HepG2 (cell line): Measurements from ENCODE around the gene ARMC5. TPM values are rescaled to one million over a fixed set of nuclear protein-coding genes. Genes with fewer than 3 reads are reported as not detected.

Experiments used
- ATAC-seq: fragments of 200-7000 bp; cut with Tn5 transposase; 3 replicates; pipeline ENCODE4 v1.9.1; 2020; ENCODE audit warnings: mild to moderate bottlenecking, moderate library complexity
- BruUV-seq: library from RNA; stranded (reverse); fragments of 400-500 nt; replicated peaks from 2 replicates; lab custom pipeline; 2021; lab: Mats Ljungman, UMichigan
- CTCF ChIA-PET: fragments of 300-600 bp; formaldehyde crosslinking; extraction: SDS; loops from one replicate; lab custom pipeline; 2021; ENCODE audit warnings: low total read pairs, inconsistent platforms, low intra/inter-chr PET ratio; lab: Yijun Ruan, JAX
- POLR2A ChIA-PET: fragments of 350-600 bp; sonication (Branson Sonifier 250); formaldehyde crosslinking; loops from one replicate; lab custom pipeline; 2020; ENCODE audit warnings: antibody characterized with exemption, inconsistent platforms; lab: Yijun Ruan, JAX
- DNase-seq: peaks from one replicate; pipeline ENCODE4 v3.0.0-alpha.2; 2015; ENCODE audit warnings: low spot score
- FAIRE-seq: peaks from 3 replicates; lab custom pipeline; 2011; peaks lifted over from hg19 to GRCh38; lab: Jason Lieb, UNC
- H2AFZ ChIP-seq: one replicate; pipeline ENCODE4 v1.6.1; 2011; ENCODE audit warnings: low read length, inconsistent platforms
- H3K27ac ChIP-seq: fragments of 300-600 bp; 3 replicates; pipeline ENCODE4 v1.8.0; 2011; ENCODE audit warnings: mixed run types, mild to moderate bottlenecking, mixed read lengths, low read length, inconsistent platforms; ENCODE audit not compliant: insufficient read depth; ENCODE audit errors: extremely low read length
- H3K27me3 ChIP-seq, 2 experiments: fragments of 200-600 bp in 1 of 2; 2 replicates in 1 of 2; 3 replicates in 1 of 2; pipeline versions ENCODE4 v1.6.0 to v1.8.0; 2011; ENCODE audit warnings: low read length in 2 of 2, mild to moderate bottlenecking in 2 of 2, moderate library complexity in 2 of 2, inconsistent platforms in 1 of 2; ENCODE audit not compliant: insufficient read depth in 2 of 2, control insufficient read depth in 1 of 2
- H3K36me3 ChIP-seq, 2 experiments: fragments of 200-600 bp in 1 of 2; replicated peaks in 1 of 2; 2 replicates in 1 of 2; 3 replicates in 1 of 2; pipeline versions ENCODE4 v1.5.1 to v1.8.0; 2011; ENCODE audit warnings: low read length in 2 of 2, inconsistent platforms in 1 of 2; ENCODE audit not compliant: insufficient read depth in 2 of 2, control insufficient read depth in 1 of 2
- H3K4me1 ChIP-seq: 2 replicates; pipeline ENCODE4 v1.5.1; 2012; ENCODE audit warnings: low read length, inconsistent platforms; ENCODE audit not compliant: insufficient read depth
- H3K4me2 ChIP-seq: 2 replicates; pipeline ENCODE4 v1.6.0; 2011; ENCODE audit warnings: low read depth, low read length, inconsistent platforms
- H3K4me3 ChIP-seq, 3 experiments: fragments of 200-600 bp in 1 of 3; sonication (generic), shearing (Covaris generic) in 1 of 3; replicated peaks in 1 of 3; 2 replicates each; pipeline ENCODE4 v1.5.1; 2011 to 2016; ENCODE audit warnings: low read length in 3 of 3, inconsistent platforms in 2 of 3, low read depth in 2 of 3, mild to moderate bottlenecking in 2 of 3, control low read depth in 1 of 3, mixed read lengths in 1 of 3; ENCODE audit not compliant: insufficient read depth in 1 of 3
- H3K79me2 ChIP-seq: one replicate; pipeline ENCODE4 v1.6.1; 2011; ENCODE audit warnings: low read length, inconsistent platforms; ENCODE audit not compliant: insufficient read depth
- H3K9ac ChIP-seq: 2 replicates; pipeline ENCODE4 v1.6.0; 2011; ENCODE audit warnings: mild to moderate bottlenecking, low read depth, low read length, inconsistent platforms; ENCODE audit not compliant: insufficient read depth
- H3K9me3 ChIP-seq: 2 replicates; pipeline ENCODE4 v1.5.1; 2012; ENCODE audit warnings: mild to moderate bottlenecking, low read length
- H4K20me1 ChIP-seq: 2 replicates; pipeline ENCODE4 v1.6.0; 2011; ENCODE audit warnings: inconsistent platforms, mild to moderate bottlenecking, low read length, moderate library complexity; ENCODE audit not compliant: insufficient read depth
- ELF3 ChIP-seq: IDR thresholded peaks from 2 replicates; pipeline ENCODE4 v1.6.1; 2016; ENCODE audit warnings: missing genetic modification reagents, missing compliant biosample characterization
- FOXK1 ChIP-seq: sonication (generic); formaldehyde crosslinking; IDR thresholded peaks from 2 replicates; pipeline ENCODE4 v1.4.0; 2020; ENCODE audit warnings: low read depth, missing genetic modification reagents, borderline replicate concordance
- FOXM1 ChIP-seq: sonication (generic); formaldehyde crosslinking; IDR thresholded peaks from 2 replicates; pipeline ENCODE4 v1.5.0; 2020; ENCODE audit warnings: missing genetic modification reagents
- KDM2A ChIP-seq: sonication (generic); formaldehyde crosslinking; IDR thresholded peaks from 2 replicates; pipeline ENCODE4 v1.4.0; 2020; ENCODE audit warnings: low read depth, missing genetic modification reagents, borderline replicate concordance
- KDM3A ChIP-seq: IDR thresholded peaks from 2 replicates; pipeline ENCODE4 v1.6.1; 2018; ENCODE audit warnings: low read depth, missing compliant biosample characterization
- MAFK ChIP-seq, 2 experiments: IDR thresholded peaks in 1 of 2; conservative IDR thresholded peaks in 1 of 2; 2 replicates each; pipeline ENCODE4 v1.6.1; 2011; ENCODE audit warnings: improper control_type of control experiment in 2 of 2, low read length in 2 of 2
- MZF1 ChIP-seq: sonication (generic); formaldehyde crosslinking; IDR thresholded peaks from 2 replicates; pipeline ENCODE4 v1.8.1; 2023; ENCODE audit warnings: mild to moderate bottlenecking, missing genetic modification reagents, borderline replicate concordance
- RCOR2 ChIP-seq: IDR thresholded peaks from 2 replicates; pipeline ENCODE4 v1.6.1; 2016; ENCODE audit warnings: missing biosample characterization, missing genetic modification reagents
- TARDBP ChIP-seq: sonication (generic); formaldehyde crosslinking; IDR thresholded peaks from 2 replicates; pipeline ENCODE4 v1.8.0; 2022; ENCODE audit warnings: mild to moderate bottlenecking, missing genetic modification reagents
- ZFP1 ChIP-seq: IDR thresholded peaks from 2 replicates; pipeline ENCODE4 v1.6.1; 2016
- ZIK1 ChIP-seq: sonication (generic); formaldehyde crosslinking; IDR thresholded peaks from 2 replicates; pipeline ENCODE4 v1.5.0; 2020; ENCODE audit warnings: mild to moderate bottlenecking, low read depth, missing genetic modification reagents, borderline replicate concordance
- ZNF180 ChIP-seq: sonication (generic); formaldehyde crosslinking; IDR thresholded peaks from 2 replicates; pipeline ENCODE4 v1.4.0; 2020; ENCODE audit warnings: low read depth, missing genetic modification reagents, borderline replicate concordance
- ZNF335 ChIP-seq: sonication (generic); formaldehyde crosslinking; IDR thresholded peaks from 2 replicates; pipeline ENCODE4 v1.4.0; 2020; ENCODE audit warnings: missing genetic modification reagents
- ZNF672 ChIP-seq: sonication (generic); formaldehyde crosslinking; IDR thresholded peaks from 2 replicates; pipeline ENCODE4 v1.8.1; 2022; ENCODE audit warnings: missing genetic modification reagents
- WGBS: methylation state at CpG from one replicate; pipeline ENCODE4 v1.1.6; 2017; ENCODE audit warnings: low lambda C conversion rate; 5-methylcytosine and 5-hydroxymethylcytosine counted together
- in situ Hi-C: cut with HindIII; loops from 2 replicates; pipeline ENCODE4 v1.10.0; 2017; ENCODE audit warnings: low pct_unique_long_range_greater_than_20kb; ENCODE audit not compliant: extremely low pct_ligation_motif_present
- intact Hi-C: fragments of 100-400 bp; cut with micrococcal nuclease; formaldehyde crosslinking; loops from one replicate; pipeline ENCODE4 v1.10.0; 2022; ENCODE audit not compliant: unreplicated experiment
- polyA plus RNA-seq, 8 experiments: library from polyadenylated mRNA; depleted of rRNA in 3 of 8; stranded (reverse) in 7 of 8; unstranded in 1 of 8; fragments of >200 nt; fragmentation: Illumina TruSeq in 4 of 8; extraction: Trizol in 4 of 8; gene quantifications; 2 replicates each; pipeline versions ENCODE4 v1.2.1 to v1.2.3, GENCODE V29; 2011 to 2016; ENCODE audit warnings: low read depth in 4 of 8, missing spikeins in 1 of 8, mixed read lengths in 1 of 8; ENCODE audit not compliant: insufficient read depth in 1 of 8
- total RNA-seq, 5 experiments: library from RNA; depleted of rRNA; stranded (reverse); fragments of >200 nt; fragmentation: Illumina TruSeq; extraction: Trizol; gene quantifications; 2 replicates each; pipeline ENCODE4 v1.2.3, GENCODE V29; 2016; ENCODE audit warnings: low read depth in 1 of 5
- TF ChIP-seq, protein P1 (sequence below): sonication (generic); formaldehyde crosslinking; IDR thresholded peaks from 2 replicates; pipeline ENCODE4 v1.8.0; 2022; ENCODE audit warnings: low read depth, missing genetic modification reagents
- TF ChIP-seq, protein P2 (sequence below), 2 experiments: fragments of 450-650 bp in 1 of 2; sonication (generic) in 1 of 2; formaldehyde crosslinking; IDR thresholded peaks; 2 replicates each; pipeline versions ENCODE4 v1.5.0 to v1.8.0; 2020 to 2022; ENCODE audit warnings: mild to moderate bottlenecking in 1 of 2, missing genetic modification reagents in 1 of 2
- TF ChIP-seq, protein P3 (sequence below): sonication (generic); formaldehyde crosslinking; conservative IDR thresholded peaks from 2 replicates; pipeline ENCODE4 v1.4.0; 2020; ENCODE audit warnings: missing genetic modification reagents
- TF ChIP-seq, protein P4 (sequence below): sonication (generic); formaldehyde crosslinking; IDR thresholded peaks from 2 replicates; pipeline ENCODE4 v1.5.0; 2020; ENCODE audit warnings: missing genetic modification reagents
- TF ChIP-seq, protein P5 (sequence below): sonication (generic); formaldehyde crosslinking; IDR thresholded peaks from 2 replicates; pipeline ENCODE4 v1.9.0; 2022; ENCODE audit warnings: low read depth, missing genetic modification reagents

The ARMC5 gene
- total and polyA plus RNA-seq, 2 of the 13 experiments (the other 11 are each of a cell fraction or from before 2014, with no cell fraction given) = 10.8 to 22.3 TPM

DNA sequence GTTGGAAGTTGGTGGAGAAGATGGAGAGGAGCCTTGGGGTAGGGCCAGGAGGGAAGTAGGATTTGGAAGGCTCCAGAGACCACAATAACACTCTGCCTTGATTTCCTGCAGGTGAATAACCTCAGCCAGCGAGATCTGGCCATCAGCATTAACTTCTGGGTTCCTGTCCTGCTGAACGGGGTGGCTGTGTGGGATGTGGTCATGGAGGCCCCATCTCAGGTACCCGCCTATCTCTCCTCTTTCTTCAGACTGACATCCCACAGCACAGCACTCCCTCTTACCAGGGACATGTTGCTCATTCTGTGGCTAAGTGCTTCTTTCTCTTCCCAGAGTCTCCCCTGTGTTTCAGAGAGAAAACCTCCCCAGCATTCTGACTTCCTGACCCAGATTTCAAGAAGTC, 36.1 kb upstream of the ARMC5 start (continued):
- TF ChIP-seq, protein P1, sequence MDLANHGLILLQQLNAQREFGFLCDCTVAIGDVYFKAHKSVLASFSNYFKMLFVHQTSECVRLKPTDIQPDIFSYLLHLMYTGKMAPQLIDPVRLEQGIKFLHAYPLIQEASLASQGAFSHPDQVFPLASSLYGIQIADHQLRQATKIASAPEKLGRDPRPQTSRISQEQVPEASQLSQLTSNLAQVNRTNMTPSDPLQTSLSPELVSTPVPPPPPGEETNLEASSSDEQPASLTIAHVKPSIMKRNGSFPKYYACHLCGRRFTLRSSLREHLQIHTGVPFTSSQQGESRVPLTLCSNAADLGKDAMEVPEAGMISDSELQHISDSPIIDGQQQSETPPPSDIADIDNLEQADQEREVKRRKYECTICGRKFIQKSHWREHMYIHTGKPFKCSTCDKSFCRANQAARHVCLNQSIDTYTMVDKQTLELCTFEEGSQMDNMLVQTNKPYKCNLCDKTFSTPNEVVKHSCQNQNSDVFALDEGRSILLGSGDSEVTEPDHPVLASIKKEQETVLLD = no peak
- TF ChIP-seq ZNF672 (CRISPR knock-in tag) (no peak), KDM3A (no peak), FOXK1 (no peak), TARDBP (no peak)
- TF ChIP-seq, protein P2, sequence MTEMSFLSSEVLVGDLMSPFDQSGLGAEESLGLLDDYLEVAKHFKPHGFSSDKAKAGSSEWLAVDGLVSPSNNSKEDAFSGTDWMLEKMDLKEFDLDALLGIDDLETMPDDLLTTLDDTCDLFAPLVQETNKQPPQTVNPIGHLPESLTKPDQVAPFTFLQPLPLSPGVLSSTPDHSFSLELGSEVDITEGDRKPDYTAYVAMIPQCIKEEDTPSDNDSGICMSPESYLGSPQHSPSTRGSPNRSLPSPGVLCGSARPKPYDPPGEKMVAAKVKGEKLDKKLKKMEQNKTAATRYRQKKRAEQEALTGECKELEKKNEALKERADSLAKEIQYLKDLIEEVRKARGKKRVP (CRISPR knock-in tag; IDR thresholded peaks at IDR 0.05) = no peak
- TF ChIP-seq, all 625 proteins: peak for 0

DNA sequence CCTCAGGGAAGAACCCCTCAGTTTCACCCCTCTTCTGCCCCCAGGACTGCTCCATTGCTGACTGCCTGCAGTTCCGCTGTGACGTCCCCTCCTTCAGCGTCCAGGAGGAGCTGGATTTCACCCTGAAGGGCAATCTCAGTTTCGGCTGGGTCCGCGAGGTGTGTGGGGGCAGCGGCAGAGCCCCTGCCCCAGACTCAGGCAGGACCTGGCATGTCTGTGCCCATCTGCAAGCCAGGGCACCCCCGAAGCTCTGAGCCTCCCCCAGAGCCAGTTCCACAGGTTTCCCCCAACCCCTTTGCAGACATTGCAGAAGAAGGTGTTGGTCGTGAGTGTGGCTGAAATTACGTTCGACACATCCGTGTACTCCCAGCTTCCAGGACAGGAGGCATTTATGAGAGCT, 35.5 kb upstream of the ARMC5 start:
- H4K20me1 ChIP-seq = no peaks in the 10 kb centered on the region
- no TSS peak for BruUV-seq
- peaks cover 0 to 17% of the 10 kb centered on the region in 2 experiments; a peak in 4 of 5 replicates for H3K27me3 ChIP-seq
- intact Hi-C loops (no loop called here), in situ Hi-C loops (no loop called here)
- ChIA-PET POLR2A (no interaction called here), CTCF (no interaction called here)
- H3K4me2 ChIP-seq = no peak overlapping the region
- DNase-seq = no peak
- H3K4me3 ChIP-seq = no peak overlapping the region
- 46% methylated on average over 11 of the region's 12 CpGs for WGBS
- no peak for FAIRE-seq
- H3K4me1 ChIP-seq = no peaks in the 10 kb centered on the region
- H3K9ac ChIP-seq = no peak overlapping the region
- H3K79me2 ChIP-seq = no peaks in the 10 kb centered on the region
- H2AFZ ChIP-seq = no peak overlapping the region
- no peak overlapping the region for H3K27ac ChIP-seq
- ATAC-seq = no peak
- H3K36me3 ChIP-seq = no peaks in the 10 kb centered on the region
- no peaks in the 10 kb centered on the region for H3K9me3 ChIP-seq
- TF ChIP-seq ZNF180 (CRISPR knock-in tag) (no peak), ZIK1 (CRISPR knock-in tag) (no peak), MZF1 (CRISPR knock-in tag) (no peak), FOXM1 (CRISPR knock-in tag) (no peak), ZFP1 (no peak), ZNF335 (CRISPR knock-in tag) (no peak), RCOR2 (CRISPR knock-in tag) (no peak), MAFK (conservative IDR thresholded peaks at IDR 0.05 in 1 of 2, IDR thresholded peaks at IDR 0.05 in 1 of 2; ENCODE audit: low read length in 2 of 2) (no peak), ELF3 (CRISPR knock-in tag) (no peak), KDM2A (CRISPR knock-in tag) (no peak)
- TF ChIP-seq, protein P3, sequence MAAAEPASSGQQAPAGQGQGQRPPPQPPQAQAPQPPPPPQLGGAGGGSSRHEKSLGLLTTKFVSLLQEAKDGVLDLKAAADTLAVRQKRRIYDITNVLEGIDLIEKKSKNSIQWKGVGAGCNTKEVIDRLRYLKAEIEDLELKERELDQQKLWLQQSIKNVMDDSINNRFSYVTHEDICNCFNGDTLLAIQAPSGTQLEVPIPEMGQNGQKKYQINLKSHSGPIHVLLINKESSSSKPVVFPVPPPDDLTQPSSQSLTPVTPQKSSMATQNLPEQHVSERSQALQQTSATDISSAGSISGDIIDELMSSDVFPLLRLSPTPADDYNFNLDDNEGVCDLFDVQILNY = no peak
- TF ChIP-seq, protein P4, sequence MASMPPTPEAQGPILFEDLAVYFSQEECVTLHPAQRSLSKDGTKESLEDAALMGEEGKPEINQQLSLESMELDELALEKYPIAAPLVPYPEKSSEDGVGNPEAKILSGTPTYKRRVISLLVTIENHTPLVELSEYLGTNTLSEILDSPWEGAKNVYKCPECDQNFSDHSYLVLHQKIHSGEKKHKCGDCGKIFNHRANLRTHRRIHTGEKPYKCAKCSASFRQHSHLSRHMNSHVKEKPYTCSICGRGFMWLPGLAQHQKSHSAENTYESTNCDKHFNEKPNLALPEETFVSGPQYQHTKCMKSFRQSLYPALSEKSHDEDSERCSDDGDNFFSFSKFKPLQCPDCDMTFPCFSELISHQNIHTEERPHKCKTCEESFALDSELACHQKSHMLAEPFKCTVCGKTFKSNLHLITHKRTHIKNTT (CRISPR knock-in tag) = no peak
- TF ChIP-seq, protein P5, sequence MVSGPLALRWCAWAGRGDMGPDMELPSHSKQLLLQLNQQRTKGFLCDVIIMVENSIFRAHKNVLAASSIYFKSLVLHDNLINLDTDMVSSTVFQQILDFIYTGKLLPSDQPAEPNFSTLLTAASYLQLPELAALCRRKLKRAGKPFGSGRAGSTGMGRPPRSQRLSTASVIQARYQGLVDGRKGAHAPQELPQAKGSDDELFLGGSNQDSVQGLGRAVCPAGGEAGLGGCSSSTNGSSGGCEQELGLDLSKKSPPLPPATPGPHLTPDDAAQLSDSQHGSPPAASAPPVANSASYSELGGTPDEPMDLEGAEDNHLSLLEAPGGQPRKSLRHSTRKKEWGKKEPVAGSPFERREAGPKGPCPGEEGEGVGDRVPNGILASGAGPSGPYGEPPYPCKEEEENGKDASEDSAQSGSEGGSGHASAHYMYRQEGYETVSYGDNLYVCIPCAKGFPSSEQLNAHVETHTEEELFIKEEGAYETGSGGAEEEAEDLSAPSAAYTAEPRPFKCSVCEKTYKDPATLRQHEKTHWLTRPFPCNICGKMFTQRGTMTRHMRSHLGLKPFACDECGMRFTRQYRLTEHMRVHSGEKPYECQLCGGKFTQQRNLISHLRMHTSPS (CRISPR knock-in tag) = no peak
